NCI-H1092 (cell line): ENCODE results near the gene MDGA2.
A peak's percentile ranks its signal among the peaks of the same experiment; 100 is the strongest.

Experiments used
- DNase-seq: peaks from one replicate; lab custom pipeline; 2025; lab: John Stamatoyannopoulos, UW

MDGA2 gene

DNA sequence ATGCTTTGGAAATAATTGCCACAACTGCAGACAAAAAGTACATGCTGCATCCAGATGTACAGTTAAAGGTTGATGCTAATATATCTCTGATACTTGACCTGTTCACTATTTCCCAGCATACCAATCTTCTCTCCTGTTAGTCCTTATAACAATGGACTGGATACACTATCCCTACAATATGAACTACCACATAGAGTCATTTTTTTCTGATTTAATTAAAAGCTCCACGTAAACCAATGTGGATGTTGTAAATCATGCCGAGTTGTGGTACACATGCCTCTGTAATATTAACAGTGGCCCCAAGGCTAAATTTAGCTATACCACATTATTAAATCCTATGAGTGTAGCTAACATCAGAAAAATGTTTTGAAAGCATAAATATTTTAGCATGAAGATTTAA is 554.8 kb downstream of the MDGA2 start:
- no peak for DNase-seq

DNA sequence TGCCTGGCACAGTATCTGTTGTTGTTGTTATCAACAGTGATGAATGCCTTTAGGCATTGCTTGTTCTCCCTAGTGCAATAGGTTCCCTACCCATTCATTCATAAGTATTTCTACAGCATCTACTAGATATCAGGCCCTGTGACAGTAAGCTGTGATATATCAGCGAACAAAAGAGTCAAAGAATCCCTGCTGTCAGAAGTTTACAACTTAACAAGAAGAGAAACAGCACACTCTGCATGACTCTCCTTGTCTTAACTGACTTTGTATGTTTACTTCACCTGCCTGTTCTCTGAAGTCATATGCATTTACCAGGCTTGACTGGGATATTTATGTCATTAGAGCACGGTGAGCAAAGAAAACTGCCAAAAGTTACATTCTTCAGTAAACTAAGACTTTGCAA is 571.6 kb downstream of the MDGA2 start:
- no peak for DNase-seq

DNA sequence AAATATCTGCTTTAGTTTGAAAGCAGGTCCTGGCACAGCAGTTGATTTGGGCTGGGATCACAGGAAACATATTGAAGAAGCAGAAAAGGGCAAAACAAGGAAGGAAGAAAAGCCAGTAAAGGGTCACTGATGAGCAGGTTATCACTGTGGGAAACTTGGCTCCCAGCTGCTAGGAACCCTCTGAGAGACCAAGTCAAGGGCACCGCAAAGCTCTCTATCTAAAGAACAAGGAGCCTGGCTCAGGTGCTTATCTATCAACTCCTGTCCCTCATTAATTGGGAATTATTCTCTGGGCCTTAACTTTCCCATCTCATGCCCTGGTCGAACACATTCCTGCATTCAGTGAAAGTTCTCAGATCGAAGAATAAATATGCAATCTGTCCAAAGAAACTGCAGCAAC is 572.9 kb downstream of the MDGA2 start:
- no peak for DNase-seq

DNA sequence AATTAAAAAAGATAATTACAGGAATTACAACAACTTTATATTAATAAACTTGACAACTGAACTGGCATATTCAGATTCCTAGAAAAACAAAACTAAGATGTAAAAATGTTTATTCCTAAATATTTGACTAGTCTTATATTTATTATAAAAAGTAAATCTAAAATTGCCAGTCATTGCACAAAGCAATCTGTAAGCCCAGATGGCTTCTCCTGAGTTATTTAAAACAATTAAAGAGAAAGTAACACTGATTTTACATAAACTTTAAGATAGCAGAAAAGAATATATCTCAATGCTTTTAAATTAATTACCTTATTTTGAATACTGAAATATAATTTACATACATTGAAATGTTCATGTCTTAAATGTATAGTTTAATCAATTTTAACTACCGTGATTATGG is 589.7 kb downstream of the MDGA2 start:
- DNase-seq, result no peak

DNA sequence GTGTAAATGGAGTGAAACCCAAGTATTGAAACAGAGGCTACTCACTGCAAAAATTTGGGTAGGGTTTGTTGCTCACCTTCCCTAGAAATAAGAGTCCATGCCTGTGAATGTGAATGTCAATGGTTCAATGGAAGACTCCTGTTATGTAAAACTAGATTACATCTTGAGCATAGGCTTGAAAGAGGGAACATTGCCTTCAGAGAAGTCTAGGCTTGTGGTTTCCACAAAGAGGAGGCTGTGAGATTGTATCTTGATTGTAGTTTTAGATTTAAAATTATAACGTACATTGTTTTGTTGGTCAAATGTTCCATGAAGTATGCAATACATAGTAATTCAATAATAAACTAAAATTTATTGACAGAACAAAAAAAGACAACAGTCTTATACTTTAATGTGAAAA is 610.1 kb downstream of the MDGA2 start:
- DNase-seq, result no peak

DNA sequence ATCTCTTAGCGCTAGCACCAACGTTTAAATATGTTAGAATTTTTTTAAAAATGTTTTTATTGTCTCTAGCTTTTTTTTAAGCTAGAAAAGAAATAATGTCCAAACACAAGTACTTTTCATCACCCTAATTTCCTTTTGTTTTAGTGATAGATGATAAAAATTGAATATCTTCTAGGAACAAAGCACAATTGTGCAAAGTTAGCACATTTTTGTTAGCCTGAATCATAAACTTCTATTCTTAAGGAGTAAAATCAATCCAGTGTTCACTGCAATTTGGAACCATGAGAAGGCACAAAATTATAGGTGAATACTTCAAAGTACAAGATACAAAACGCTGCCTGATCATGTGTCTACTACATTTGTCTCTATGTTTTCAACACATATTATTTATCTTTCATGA is 615.4 kb downstream of the MDGA2 start:
- DNase-seq, result no peak

DNA sequence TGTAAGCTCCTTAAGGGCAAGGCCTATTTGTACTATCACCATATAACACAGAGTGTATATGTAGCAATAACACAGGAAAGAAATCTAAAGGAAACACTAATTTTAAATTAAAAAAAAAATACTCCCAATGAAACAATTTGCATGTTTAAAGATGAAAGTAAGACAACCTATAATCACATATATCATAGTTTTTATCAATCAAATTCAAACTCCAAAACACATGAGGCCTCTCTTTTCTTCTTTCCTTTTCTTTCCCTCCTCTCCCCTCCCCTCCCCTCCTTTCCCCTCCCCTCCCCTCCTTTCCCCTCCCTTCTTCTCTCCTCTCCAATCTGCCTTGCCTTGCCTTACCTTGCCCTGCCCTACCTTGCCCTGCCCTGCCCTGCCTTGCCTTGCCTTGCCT is 618.0 kb downstream of the MDGA2 start:
- DNase-seq, result no peak

DNA sequence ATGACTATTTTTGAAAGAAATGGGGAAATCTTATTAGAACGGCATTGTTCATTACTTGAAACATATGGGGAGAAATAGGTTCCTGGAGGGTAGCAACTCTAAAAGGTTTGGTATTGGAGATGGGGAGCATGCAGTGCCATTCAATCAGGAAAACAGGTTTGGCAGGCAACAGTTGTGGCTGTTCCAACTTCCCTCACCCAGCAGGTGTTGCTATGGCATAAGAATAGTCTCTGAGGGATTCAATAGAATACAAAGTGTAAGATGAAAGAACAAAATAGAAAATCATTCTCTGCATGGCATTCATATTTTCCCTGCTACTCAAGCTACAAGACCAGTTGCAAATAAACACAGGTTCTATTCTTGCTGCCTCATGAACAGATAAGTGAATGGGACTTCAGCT is 630.6 kb downstream of the MDGA2 start:
- DNase-seq, result no peak

DNA sequence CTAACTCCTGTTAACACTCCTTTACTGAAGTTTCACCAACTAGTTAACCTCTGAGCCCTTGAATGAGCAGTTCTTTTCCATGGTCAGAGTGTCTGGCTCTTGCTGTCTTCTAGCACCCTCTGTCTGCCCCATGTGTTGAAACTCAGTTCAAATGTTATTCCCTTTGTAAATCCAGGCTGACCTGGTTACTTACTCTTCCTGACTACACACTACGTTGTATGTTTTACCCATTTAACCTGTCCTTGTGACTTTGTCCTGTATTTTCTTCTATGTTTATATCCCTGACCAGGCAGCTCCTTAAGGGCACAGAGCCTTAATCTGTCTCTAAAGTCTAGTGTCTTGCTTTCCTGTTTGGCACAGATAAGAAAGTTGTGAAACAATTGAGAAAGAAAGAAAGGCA is 634.9 kb downstream of the MDGA2 start:
- peak; percentile 7 for DNase-seq

DNA sequence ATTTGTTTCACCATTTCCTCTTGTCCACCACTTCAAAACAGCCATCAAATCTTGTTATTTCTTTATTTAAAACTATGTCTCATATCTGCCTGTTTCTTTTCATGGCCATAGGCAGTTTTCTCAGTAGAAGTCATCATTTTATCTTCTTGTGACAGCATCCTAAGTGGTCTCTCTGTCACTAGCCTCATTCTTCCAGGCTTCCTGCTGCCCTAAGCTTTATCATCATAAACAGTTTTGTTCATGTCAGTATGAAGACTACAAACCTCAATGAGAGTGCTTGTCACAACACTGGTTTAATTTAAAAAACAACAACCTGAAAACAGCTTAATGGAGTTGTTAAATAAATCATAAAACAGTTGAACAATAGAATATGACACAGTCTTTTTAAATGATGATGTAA is 636.1 kb downstream of the MDGA2 start:
- no peak for DNase-seq

DNA sequence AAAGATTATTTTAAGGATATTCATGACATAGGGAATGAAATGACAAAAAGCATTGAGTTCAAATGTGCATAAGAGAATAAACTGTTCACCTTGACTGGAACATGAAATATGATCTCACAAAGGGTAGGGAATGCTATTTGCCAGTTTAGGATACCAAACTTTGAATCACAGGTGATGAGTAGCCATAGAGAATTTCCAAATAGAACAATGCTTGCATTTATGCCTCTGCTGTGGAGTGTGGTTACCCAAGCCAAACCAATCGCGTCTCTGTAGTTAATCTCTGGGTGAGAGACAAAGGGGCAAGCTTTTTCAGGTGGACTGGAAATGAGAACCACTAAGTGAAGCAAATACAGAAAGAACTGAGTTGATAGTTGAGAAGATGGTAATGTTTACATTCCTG is 652.7 kb downstream of the MDGA2 start:
- no peak for DNase-seq

DNA sequence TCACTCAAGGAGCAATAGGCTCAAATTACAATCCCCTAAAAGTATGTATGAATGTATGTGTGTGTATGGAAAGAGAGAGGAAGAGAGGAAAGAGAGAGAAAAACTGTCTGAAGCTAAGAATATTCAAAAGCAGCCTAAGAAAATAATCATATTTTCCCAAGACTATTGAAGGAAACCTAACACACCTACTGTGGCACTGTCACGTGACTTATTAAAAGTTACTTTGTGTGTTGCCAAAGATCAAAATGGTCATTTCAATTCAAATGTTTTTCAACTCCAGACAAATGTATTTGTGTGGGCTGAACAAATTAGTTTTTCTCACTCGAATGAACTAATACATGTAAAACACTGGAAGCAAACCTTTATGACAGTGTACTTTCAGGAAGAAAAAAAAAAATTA is 654.9 kb downstream of the MDGA2 start:
- no peak for DNase-seq

DNA sequence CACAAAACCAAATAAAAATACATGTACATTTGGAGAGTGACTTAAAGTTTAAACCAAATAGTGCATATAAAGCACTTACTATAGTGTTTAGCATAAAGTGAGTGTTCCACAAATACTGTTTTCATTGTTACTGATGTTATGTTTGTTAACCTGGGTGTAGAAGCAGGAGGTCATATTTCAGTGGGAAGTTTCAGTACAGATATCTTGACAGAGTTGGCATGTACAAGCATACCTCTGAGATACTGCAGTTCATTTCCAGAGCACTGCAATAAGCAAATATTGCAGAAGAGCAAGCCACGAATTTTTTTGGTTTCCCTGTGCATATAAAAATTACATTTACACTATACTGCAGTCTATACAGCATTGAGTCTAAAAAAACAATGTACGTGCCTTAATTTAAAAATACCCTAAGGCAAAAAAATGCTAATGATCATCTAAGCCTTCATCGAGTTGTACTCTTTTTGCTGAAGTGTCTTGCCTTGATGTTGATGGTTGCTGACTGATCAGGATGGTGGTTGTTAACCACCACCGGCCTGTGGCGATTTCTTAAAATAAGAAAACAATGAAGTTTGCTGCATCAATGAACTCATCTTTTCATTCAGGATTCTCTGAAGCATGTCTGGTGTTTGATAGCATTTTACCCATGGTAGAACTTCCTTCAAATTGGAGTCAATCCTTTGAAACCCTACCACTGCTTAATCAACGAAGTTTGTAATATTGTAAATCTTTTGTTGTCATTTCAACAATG is 662.7 kb downstream of the MDGA2 start:
- DNase-seq, result no peak

DNA sequence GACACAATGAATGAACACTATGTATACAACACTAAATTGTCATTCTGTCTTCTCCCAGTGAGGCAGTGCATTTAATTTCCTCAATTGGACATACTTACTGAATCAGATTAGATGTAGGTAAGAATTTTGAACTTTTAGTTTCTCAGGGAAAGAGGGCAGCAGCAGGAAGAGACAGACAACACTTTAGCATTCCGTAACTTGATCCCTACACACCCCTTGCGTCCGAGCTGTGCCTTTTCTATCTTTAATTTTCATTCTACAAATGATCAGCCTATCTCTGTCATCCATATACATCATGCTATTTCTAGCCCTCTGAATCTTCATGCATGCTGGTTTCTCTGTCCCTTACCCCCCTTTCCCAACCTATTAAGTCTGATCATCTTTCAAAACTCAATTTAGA is 665.8 kb downstream of the MDGA2 start:
- no peak for DNase-seq

DNA sequence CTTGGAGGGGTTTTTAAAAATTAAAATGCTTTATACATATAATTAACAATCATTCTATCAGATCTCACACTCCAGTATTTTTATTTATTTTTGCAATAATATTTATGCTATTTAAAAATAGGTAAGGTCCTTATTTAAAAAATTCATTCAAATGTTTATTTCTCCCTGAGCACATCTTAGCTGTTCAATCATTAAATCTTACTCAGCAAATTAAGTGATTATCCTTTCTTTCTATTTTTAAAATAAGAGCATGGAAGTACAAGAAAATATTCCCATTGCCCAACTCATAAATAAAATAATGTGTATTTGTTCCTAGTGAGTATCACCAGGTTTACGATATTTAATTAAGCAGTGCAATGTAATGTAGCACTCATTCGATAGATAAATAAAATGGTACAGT is 666.7 kb downstream of the MDGA2 start:
- no peak for DNase-seq

DNA sequence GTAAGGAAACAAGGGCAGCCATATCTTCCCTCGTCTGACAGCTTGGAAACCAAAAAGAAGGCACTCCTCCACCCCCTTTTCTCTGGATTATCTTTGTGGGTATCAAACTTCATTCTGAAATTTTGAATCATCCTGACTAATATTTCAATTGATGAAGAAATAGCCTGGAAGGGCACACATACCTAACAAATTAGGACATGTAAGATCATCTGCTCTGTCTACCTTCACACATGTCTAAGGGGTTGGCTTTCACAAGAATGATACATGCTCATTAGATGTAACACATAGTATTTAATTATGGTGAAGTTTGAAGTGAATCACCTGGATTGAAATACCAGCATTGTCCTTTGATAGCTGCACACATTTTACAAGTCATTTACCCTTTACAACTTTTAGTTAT is 675.7 kb downstream of the MDGA2 start:
- no peak for DNase-seq

DNA sequence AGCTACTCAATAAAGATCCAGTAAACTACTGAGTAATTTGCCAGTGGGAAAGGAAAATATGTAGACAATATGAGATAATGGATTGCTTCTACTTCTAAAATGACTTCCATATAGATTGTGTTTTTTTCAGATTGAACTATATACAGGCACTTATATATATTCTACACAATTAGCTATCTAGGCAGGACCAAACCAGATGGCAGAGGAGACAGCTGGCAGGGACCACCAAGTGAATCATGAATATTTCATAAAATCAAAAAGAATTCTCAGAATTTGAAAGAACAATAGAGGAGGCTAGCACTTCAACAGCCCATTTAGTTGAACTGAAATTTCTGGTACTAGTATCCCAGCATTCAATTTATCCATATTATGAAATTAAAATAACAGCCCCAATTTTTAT is 685.8 kb downstream of the MDGA2 start:
- no peak for DNase-seq

DNA sequence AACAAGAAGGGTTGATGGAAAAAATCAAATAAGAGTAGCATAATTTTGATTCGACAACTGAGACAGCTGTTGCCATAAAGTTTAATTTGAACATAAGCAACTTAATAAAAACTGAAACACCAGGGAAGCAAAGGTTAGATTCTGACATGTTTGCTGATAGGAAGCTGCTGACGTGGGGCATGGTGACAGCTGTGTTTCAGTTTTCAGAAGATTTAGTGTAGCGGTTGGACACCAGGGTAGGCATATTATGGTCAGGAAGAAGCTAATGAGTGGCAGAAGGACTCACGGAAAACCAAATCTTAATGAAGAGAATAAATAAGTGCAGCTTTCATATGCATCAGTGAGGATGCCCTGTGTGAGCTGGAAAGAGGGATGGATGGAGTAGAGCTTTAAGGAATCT is 687.1 kb downstream of the MDGA2 start:
- DNase-seq, result no peak

DNA sequence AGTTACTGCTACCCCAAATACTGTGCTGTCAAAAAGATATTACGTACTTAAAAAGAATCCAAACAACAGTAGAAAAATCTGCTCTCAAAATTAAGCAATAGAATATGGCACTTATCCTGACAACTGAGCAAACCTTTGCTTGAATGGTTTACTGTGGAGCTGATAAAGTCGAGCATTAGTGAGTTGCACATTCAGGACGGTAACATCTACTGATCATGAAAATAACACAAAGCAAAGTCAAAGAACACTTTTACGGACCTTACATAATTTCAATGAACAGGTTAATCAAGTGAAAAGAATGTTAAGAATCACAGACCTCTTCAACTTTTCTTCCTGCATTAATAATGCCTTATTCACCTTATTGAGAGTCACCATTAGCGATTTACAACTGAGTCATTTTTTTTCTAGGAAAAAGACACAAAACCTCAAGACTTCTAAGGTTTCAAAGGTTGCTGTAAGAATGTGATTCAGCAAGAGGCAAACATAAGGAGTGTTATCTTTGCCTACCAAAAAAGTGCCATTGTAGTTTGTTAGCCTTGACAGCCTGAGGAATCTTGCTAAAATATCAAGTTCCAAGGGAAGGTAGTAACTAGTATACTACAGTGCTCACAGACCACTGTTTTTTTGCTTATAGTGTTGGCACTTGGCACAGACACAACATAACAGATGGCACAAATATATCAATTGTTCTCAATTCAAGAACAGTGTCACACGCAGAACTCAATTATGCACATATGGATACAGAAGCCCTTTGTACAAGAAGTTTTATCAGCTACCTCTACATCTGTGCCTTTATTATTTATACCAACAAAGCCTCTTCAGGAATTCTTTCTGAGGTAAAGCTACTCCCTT is 689.6 kb downstream of the MDGA2 start:
- DNase-seq, result no peak

DNA sequence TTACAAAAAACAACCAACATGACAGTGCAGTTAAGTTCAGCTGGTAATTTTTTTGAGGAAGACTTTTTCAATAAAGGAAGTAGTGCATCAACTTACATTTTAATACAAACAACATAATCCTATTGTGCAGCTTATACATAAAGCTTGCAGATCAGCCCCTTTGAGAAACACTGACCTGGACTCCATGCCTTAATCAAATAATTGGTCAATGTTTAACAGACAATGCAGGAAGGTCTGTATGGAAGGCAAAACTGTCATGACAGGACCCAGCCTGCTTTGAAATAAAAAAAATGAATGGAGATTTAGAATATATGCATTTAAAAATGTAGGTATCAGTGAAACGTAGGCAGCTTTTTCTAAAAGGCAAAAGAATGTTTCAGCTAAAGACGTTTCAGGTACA is 702.1 kb downstream of the MDGA2 start:
- DNase-seq, result no peak

DNA sequence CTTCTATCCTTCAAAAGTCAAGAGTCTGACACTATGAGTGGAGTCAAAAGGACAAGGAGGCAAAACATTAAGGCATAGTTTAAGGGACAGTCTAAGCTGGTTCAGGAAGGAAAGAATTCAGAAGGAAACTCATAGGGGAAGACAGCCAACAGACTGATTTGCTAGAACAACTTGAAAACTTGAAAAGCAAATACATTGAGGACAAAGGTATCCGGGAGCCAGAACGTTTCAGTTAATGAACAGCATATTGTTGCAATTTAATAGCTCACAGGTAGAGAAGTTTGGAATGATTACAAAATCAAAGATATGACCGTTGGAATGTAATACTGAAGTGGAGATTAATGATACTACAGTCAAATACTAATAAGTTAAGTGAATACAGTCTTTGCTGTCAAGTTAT is 711.0 kb downstream of the MDGA2 start:
- DNase-seq, result no peak

DNA sequence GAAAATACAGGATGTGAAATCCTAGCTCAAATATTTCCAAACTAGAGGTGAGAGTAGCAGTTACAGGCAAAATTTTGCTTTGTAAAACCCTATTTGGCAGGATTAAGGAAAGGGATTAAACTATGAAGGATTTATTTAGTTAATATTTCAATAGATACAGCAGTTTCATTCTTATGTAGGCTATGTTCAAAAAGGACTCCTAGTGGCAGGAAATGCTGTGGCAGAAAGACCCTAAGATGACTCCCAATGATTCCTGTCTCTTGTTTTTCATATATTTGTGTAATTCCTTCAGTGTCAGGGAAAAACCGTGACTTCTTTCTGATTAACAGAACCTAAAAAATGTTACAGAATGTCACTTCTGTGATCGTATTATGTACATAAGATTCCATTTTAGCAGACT is 724.3 kb downstream of the MDGA2 start:
- DNase-seq, result no peak

DNA sequence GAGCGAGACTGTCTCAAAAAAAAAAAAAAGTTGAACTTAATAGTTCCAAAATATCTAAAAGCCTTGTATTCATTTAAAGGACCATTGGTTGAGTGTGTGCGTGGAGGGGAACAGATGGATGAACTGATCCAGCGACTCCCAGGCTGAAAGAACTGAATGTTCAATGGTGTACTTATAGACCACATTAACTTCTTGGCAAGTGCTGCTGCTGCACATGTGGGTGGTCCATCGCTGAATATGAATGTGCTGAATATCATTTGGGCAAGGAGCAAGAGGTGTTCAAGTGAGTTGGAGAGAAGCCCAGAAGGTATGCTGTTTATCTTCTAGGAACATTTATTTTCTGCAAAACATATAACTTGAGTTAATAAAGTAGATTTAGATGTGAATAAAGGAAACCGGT is 734.8 kb downstream of the MDGA2 start:
- DNase-seq, result no peak

DNA sequence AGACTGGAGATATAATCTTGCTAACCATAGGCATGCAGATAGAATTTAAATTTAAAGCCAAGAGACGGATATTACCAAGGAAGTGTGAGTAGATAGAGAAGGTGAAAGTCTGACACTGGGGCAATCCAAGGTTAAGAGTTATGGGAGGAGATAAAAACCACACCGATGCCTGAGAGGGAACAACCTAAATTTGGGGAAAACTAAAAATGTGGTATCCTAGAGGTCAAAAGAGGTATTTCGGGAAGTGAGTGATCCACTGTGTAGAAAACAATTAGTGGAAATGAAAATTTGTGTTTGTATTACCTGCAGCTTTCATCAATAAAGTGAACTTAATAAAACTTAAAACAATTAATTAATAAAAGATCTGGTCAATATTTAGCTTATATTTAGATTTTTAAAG is 754.9 kb downstream of the MDGA2 start:
- DNase-seq, result no peak
